Measurements from ENCODE around the gene RAB6B.

The RAB6B gene

DNA sequence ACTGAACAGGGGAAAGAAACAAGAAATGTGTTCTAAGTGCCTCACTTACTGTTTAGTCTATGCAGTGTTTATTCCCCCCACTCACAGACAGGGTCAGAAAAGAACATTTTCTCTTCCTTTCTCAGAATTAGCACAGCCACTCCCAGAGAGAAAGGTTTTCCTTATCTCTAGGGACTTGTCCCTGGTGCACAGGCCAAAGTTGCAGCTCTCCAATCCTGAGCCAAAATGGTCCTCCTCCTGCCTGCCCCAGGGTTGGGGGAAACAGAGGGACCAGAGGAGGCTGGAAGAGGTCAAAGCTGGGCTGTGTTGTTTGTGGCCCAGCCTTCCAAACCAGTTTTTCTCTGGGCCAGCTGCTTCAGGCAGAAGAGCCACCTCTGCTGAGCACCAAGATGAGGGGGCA, 12.0 kb downstream of the RAB6B start:
- no peak for DNase-seq (ENCODE audit: extremely low read depth, low read depth)
- no peak for TF ChIP-seq CTCF (IDR thresholded peaks at IDR 0.05; ENCODE audit: low read depth, low read length, missing control alignments)
- H3K4me3 ChIP-seq (replicated peaks; ENCODE audit: low read depth, low read length): no peak overlapping the region

- DNase-seq (ENCODE audit: extremely low read depth, low read depth): no peak
- H3K4me3 ChIP-seq (replicated peaks; ENCODE audit: low read depth, low read length): no peak overlapping the region
- TF ChIP-seq CTCF (IDR thresholded peaks at IDR 0.05; ENCODE audit: low read depth, low read length, missing control alignments): no peak
Measured at GRCh38 chr3:133882986-133883586, 12.6 kb downstream of the RAB6B start.

- H3K4me3 ChIP-seq (replicated peaks; ENCODE audit: low read depth, low read length): no peak overlapping the region
- DNase-seq (ENCODE audit: extremely low read depth, low read depth): no peak
- no peak for TF ChIP-seq CTCF (IDR thresholded peaks at IDR 0.05; ENCODE audit: low read depth, low read length, missing control alignments)
Measured at GRCh38 chr3:133881939-133882825, 13.5 kb downstream of the RAB6B start.

- no peak overlapping the region for H3K4me3 ChIP-seq (replicated peaks; ENCODE audit: low read depth, low read length)
- no peak for DNase-seq (ENCODE audit: extremely low read depth, low read depth)
- TF ChIP-seq CTCF (IDR thresholded peaks at IDR 0.05; ENCODE audit: low read depth, low read length, missing control alignments): no peak
Measured at GRCh38 chr3:133881492-133881891, 14.2 kb downstream of the RAB6B start.

- no peak for TF ChIP-seq CTCF (IDR thresholded peaks at IDR 0.05; ENCODE audit: low read depth, low read length, missing control alignments)
- no peak for DNase-seq (ENCODE audit: extremely low read depth, low read depth)
- no peak overlapping the region for H3K4me3 ChIP-seq (replicated peaks; ENCODE audit: low read depth, low read length)
Measured at GRCh38 chr3:133880886-133881455, 14.7 kb downstream of the RAB6B start.

DNA sequence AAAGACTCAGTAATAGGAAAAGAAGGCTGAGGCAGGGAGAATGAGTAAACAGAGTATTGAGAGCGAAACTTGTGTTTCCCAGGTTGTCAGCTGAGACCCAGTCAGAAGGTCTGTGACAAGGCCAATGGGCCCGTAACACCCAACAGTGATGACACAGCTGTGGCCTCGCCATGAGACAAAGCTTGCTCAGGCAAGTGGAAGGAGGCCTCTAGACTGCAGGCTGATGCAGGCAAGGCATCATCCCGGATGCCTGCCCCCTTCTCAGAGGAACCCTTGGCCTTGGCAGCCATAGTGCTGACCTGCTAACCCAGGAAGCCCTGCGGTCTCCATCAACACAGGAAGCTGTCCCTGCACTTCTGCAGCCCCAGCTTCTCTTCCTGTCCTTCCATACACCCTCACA, 15.4 kb downstream of the RAB6B start:
- TF ChIP-seq CTCF (IDR thresholded peaks at IDR 0.05; ENCODE audit: low read depth, low read length, missing control alignments): no peak
- DNase-seq (ENCODE audit: extremely low read depth, low read depth): no peak
- H3K4me3 ChIP-seq (replicated peaks; ENCODE audit: low read depth, low read length): no peak overlapping the region

All from HFF-Myc (cell line).